A673 (cell line): Measurements from ENCODE around the gene LIME1.

Experiments
- CTCF ChIP-seq: fragments of 300-800, 200-600 bp; sonication (generic); conservative IDR thresholded peaks from 2 replicates; pipeline ENCODE4 v1.5.1; 2017; ENCODE audit warnings: low read depth, mild to moderate bottlenecking, antibody characterized with exemption, low read length, moderate library complexity, mixed read lengths
- EZH2 ChIP-seq: fragments of 200-600 bp; sonication (generic); IDR thresholded peaks from 2 replicates; pipeline ENCODE4 v1.6.1; 2017; ENCODE audit warnings: borderline replicate concordance, low read depth, mild to moderate bottlenecking, mixed read lengths, antibody characterized with exemption, low read length; ENCODE audit not compliant: poor library complexity, severe bottlenecking

DNA sequence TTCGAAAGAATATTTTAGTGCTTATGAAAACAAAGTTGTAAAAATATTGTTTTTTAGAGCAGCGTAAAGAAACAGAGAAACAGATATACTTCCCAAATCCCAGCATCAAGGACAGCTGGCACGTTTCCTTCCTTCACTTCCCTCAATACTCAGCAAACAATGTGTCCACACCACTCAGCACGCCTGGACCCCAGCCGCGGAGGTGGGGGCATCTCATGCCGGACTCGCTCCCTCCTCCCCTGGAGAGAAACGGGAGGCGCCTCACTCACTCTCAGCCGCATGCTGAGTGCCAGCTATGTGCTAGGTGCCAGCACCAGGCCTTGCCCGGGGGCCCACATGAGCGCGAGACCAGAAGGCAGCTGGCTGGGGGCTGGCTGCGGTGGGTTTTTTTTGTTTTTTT lies 37.8 kb downstream of the LIME1 start:
- TF ChIP-seq CTCF (no peak), EZH2 (no peak)
